H1 (cell line): ENCODE results near the gene TRAK1. TPM values are rescaled to one million over a fixed set of nuclear protein-coding genes. Genes with fewer than 3 reads are reported as not detected.

Experiments used
- ATF2 ChIP-seq: IDR thresholded peaks from 2 replicates; pipeline ENCODE4 v1.6.1; 2012; ENCODE audit warnings: low read length, inconsistent platforms
- CREB1 ChIP-seq: IDR thresholded peaks from 2 replicates; pipeline ENCODE4 v1.6.1; 2012; ENCODE audit warnings: inconsistent platforms
- JUN ChIP-seq: IDR thresholded peaks from 2 replicates; pipeline ENCODE4 v1.6.1; 2011; ENCODE audit warnings: low read depth, mild to moderate bottlenecking, improper control_type of control experiment, low read length
- JUND ChIP-seq: IDR thresholded peaks from 2 replicates; pipeline ENCODE4 v1.6.1; 2011; ENCODE audit warnings: mild to moderate bottlenecking, improper control_type of control experiment, low read length
- KDM1A ChIP-seq: fragments of 200-600, 300-600 bp; sonication (generic); IDR thresholded peaks from 2 replicates; pipeline ENCODE4 v1.7.1; 2016; ENCODE audit warnings: mild to moderate bottlenecking, low read length, borderline replicate concordance
- NANOG ChIP-seq: IDR thresholded peaks from 2 replicates; pipeline ENCODE4 v1.6.1; 2011; ENCODE audit warnings: low read length, low read depth, mild to moderate bottlenecking, inconsistent platforms; ENCODE audit not compliant: insufficient read depth, poor library complexity, severe bottlenecking
- SP2 ChIP-seq: IDR thresholded peaks from 2 replicates; pipeline ENCODE4 v1.6.1; 2012; ENCODE audit warnings: mild to moderate bottlenecking, low read length, inconsistent platforms
- ZNF274 ChIP-seq: IDR thresholded peaks from 2 replicates; pipeline ENCODE4 v1.7.0; 2012; ENCODE audit warnings: low read length, borderline replicate concordance; ENCODE audit errors: extremely low read depth
- polyA plus RNA-seq, 7 experiments: library from polyadenylated mRNA; depleted of rRNA in 3 of 7; stranded (reverse) in 5 of 7; unstranded in 2 of 7; fragments of >200 nt in 5 of 7; fragments of 200-250 nt in 2 of 7; gene quantifications; 1 replicate in 5 of 7; 2 replicates in 1 of 7; 4 replicates in 1 of 7; pipeline versions ENCODE4 v1.2.1 to v1.2.3, GENCODE V29; 2011 to 2013; ENCODE audit warnings: missing spikeins in 2 of 7, mixed read lengths in 2 of 7
- total RNA-seq: library from RNA; stranded (reverse); fragmentation: NEBNext Ultra II Directional; extraction: Animal tissue kit (Norgen Biotek cat#: 25700); gene quantifications from 2 replicates; pipeline ENCODE4 v1.2.1, GENCODE V29; 2021

The TRAK1 gene
- total and polyA plus RNA-seq, 2 of the 8 experiments (the other 6 are each of a cell fraction or from before 2014, with no cell fraction given) = 21.3 to 32.7 TPM

GRCh38 chr3:42148982-42149432 is 57.9 kb downstream of the TRAK1 start (continued):
- TF ChIP-seq ATF2 (0 out of 2 replicates have a peak, but pooled peaks have one; percentile 63), CREB1 (peak; percentile 88), ZNF274 (no peak), SP2 (no peak), JUND (peak; percentile 83), JUN (peak; percentile 42; the same call in 1 of the 2 replicates), KDM1A (no peak), NANOG (no peak)
